Fibroblast of pulmonary artery (primary cell): Measurements from ENCODE around the gene VAV2.

Experiments used
- DNase-seq: peaks from one replicate; pipeline ENCODE4 v3.0.0-alpha.2; 2010; ENCODE audit warnings: low read depth
- H3K4me3 ChIP-seq: replicated peaks from 2 replicates; pipeline ENCODE4 v1.5.1; 2011; ENCODE audit warnings: low read depth, mild to moderate bottlenecking, control low read depth, low read length, moderate library complexity
- CTCF ChIP-seq: IDR thresholded peaks from 2 replicates; pipeline ENCODE4 v1.5.1; 2011; ENCODE audit warnings: mild to moderate bottlenecking, control low read depth, low read length, inconsistent platforms; ENCODE audit errors: missing control alignments

The VAV2 gene

GRCh38 chr9:133887540-133888047 lies 104.5 kb downstream of the VAV2 start:
- no peak for DNase-seq
- no peak for TF ChIP-seq CTCF

GRCh38 chr9:133886563-133887501 lies 105.3 kb downstream of the VAV2 start:
- DNase-seq, result no peak
- no peak overlapping the region for H3K4me3 ChIP-seq
- TF ChIP-seq CTCF, result no peak

More at GRCh38 chr9:133887540-133888047, 104.5 kb downstream of the VAV2 start:
- no peak overlapping the region for H3K4me3 ChIP-seq

GRCh38 chr9:133884907-133885744 lies 107.0 kb downstream of the VAV2 start:
- no peak overlapping the region for H3K4me3 ChIP-seq
- no peak for TF ChIP-seq CTCF
- DNase-seq, result no peak

- no peak for DNase-seq
- TF ChIP-seq CTCF, result no peak
- H3K4me3 ChIP-seq, result no peak overlapping the region
Measured at GRCh38 chr9:133882849-133883755, 109.0 kb downstream of the VAV2 start.

- no peak overlapping the region for H3K4me3 ChIP-seq
- no peak for DNase-seq
- no peak for TF ChIP-seq CTCF
Measured at GRCh38 chr9:133881671-133882381, 110.3 kb downstream of the VAV2 start.
